Stimulated activated CD4-positive, alpha-beta T cell treated with anti-CD3 and anti-CD28 coated beads, TNF-alpha, amount 100 ng/mL, for 1 hour (primary cell): ENCODE measurements around the gene GABPA.

ENCODE experiments used
- DNase-seq, 3 donors: peaks; one replicate each; pipeline ENCODE4 v3.0.0-alpha.2; 2020; ENCODE audit warnings: low read depth in 3 of 3, low spot score in 1 of 3

Gene GABPA

DNA sequence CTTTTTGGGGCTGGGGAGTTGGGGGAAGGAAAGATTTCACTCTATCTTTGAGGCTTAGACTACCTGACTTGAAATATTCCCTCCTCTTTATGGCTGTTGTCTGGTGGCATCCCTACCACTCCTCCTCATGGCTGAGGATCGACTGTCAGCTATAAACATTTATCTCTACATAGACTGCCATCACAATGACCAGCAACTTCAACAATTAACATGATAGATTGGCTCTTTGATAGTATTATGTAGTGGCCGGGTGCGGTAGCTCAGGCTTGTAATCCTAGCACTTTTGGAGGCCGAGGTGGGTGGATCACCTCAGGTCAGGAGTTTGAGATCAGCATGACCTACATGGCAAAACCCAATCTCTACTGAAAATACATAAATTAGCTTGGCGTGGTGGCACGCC is 72.4 kb downstream of the GABPA start:
- no peak for DNase-seq

- no peak for DNase-seq
Measured at GRCh38 chr21:25809013-25809412, 74.2 kb downstream of the GABPA start.

GRCh38 chr21:25811186-25811585 is 76.4 kb downstream of the GABPA start:
- DNase-seq, result no peak

DNA sequence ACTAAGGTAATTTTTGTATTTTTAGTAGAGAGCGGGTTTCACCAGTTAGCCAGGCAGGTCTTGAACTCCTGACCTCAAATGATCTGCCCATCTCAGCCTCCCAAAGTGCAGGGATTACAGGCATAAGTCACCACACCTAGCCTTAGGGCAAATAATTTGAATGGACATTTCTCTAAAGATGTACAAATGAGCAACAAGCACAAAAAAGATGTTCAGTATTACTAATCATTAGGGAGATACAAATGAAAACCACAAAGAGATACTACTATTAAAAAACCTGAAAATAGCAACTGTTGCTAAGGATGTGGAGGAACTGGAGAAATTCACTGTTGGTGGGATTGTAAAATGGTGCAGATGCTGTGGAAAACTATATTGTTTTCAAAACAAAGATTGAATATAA is 79.1 kb downstream of the GABPA start:
- no peak for DNase-seq

DNA sequence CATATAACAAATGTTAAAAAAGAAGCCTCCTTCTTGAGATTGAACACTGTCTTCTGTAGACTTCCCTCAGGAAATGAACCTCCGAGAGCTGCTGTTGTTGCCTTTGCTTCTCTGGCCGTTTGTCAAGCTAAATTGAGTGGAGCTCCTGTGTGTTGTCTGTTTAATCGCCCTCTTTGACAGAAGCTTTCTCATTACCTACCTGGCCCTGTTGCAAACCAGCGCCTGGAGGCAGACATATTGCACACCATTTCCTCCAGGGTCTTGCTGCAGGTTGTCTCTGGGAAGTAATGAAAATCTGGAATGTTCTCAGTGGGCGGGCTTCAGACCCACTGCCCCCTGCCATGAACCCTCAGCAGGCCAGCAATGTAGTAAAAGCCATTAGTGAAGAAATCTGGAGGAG is 83.3 kb downstream of the GABPA start:
- no peak for DNase-seq

GRCh38 chr21:25818551-25818950 is 83.8 kb downstream of the GABPA start:
- no peak for DNase-seq
